Measurements from ENCODE around the gene KLHL18.
A peak's percentile ranks its signal among the peaks of the same experiment; 100 is the strongest.

KLHL18 gene

DNA sequence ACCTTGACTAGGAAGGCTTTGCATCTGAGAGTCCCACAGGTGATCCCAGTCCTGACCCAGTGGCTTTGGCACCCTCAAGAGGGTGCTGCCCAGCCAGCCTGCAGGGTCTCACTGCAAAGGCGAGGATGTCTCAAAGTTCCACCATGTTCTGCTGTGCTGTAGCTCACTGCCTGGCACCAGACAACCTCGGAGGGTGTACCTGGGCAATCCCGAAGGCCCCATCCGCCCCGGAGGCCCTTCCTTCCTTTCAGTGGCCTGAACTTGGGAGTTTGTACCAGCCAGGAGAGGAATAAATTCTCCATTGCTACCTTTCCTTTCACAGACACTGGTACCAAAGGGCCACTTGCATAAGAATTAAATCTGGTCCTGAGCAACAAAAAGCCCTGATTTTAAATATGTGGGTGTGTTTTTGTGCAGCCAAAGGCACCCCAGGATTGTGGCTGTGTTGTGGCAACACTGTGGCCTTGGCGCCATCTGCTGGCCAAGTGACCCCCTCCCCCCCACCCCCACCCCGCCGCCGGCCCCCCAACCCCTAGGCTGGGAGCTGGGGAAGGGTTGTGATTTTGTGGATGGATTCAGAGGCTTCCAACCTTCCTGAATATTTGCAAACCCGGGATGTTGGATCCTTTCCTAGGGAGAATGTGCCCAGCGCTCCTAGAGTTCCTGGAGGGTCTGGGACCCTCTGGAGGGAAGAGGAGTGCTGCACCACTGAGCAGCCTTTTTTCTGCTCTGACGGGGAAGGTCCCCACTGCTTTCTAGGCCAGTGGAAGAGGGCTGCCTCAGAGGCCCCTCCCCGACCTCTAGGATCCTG is 88.3 kb downstream of the KLHL18 start:
- TF ChIP-seq CTCF (IDR thresholded peaks at IDR 0.05; ENCODE audit: extremely low read depth, missing control alignments): peak; percentile 21
- DNase-seq (ENCODE audit: low spot score): peak; percentile 77

DNA sequence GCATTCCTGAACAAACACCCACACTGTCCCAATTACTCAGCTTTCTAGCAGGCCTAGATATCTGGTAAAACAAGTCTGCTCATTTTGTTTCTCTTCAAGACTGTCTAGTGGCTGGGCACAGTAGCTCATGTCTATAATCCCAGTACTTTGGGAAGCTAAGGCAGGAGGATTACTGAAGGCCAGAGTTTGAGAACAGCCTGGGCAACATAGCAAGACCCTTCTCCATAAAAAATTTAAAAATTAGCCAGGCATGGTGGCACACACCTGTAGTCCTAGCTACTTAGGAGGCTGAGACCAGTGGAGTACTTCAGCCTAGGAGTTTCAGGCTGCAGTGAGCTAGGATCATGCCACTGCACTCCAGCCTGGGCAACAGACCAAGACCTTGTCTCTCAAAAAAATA is 91.8 kb downstream of the KLHL18 start:
- TF ChIP-seq CTCF (IDR thresholded peaks at IDR 0.05; ENCODE audit: extremely low read depth, missing control alignments): no peak
- DNase-seq (ENCODE audit: low spot score): no peak

DNA sequence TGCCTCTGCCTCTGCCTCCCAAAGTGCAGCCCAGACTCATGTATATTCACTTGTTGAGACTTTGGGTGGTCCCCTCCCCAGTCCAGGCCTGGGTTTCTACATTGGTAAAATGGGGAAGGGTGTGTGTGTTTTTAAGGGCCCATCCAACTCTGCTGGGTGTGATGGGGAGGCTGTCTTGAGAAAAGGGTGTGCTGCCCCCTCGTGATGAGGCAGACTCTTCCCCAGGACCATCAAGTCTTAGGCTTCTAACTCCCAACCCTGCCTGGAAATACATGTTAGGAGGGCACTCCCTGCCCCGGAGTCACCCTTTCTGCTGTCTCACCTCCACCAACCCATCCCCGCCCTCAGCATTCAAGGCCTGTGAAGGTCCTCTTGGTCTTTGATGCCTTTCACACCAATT is 93.6 kb downstream of the KLHL18 start:
- DNase-seq (ENCODE audit: low spot score): no peak
- TF ChIP-seq CTCF (IDR thresholded peaks at IDR 0.05; ENCODE audit: extremely low read depth, missing control alignments): no peak

DNA sequence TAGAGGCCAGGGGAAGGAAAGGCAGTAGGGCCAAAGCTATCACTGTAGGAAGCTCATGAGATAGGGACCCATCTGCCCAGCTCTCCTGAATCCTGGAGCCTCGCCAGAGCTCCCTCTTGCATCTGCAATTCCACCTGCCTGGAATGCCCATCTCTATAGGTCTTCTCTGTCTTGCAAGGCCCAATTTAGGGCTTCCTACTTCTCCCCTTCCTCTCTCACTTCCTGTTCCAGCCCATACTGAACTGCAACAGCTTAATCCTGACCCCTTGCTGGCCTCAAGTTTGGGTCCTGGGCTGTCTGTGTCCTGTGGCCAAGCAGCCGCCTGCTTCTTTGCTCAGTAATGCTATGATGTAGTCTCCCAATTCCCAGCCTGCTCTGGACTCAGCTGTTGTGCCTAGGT is 94.4 kb downstream of the KLHL18 start:
- DNase-seq (ENCODE audit: low spot score): no peak
- TF ChIP-seq CTCF (IDR thresholded peaks at IDR 0.05; ENCODE audit: extremely low read depth, missing control alignments): no peak

GRCh38 chr3:47378869-47379268 is 96.1 kb downstream of the KLHL18 start:
- no peak for DNase-seq (ENCODE audit: low spot score)
- TF ChIP-seq CTCF (IDR thresholded peaks at IDR 0.05; ENCODE audit: extremely low read depth, missing control alignments): no peak

- no peak for TF ChIP-seq CTCF (IDR thresholded peaks at IDR 0.05; ENCODE audit: extremely low read depth, missing control alignments)
- no peak for DNase-seq (ENCODE audit: low spot score)
These were observed 96.7 kb downstream of the KLHL18 start for GRCh38 chr3:47379411-47379899.

DNA sequence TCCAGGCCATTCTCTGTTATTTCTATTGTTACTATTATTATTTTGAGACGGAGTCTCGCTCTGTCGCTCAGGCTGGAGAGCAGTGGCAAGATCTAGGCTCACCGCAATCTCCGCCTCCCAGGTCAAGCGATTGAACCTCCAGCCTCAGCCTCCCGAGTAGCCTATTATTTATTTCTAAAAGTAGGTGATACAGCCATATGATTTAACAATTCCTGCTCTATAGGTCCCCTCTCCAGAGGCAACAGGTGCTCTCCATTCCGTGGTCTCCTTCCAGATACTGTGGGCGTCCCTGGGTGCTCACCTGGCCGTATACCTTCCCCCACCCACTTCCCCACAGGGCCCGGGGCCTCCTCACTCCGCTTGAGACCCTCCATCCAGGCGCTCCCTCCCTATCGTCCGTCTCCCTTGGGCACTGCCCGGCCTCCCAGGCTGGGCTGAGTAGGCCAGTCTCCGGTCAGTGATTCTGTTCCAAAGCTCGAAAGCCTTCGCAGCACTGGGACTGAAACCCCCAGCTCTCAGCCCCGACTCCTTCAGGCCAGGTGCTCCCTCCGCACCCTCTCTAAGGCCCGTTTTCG is 97.4 kb downstream of the KLHL18 start:
- no peak for TF ChIP-seq CTCF (IDR thresholded peaks at IDR 0.05; ENCODE audit: extremely low read depth, missing control alignments)
- no peak for DNase-seq (ENCODE audit: low spot score)
